GM10248 (cell line): ENCODE data around the gene CARNS1.

Experiments
- CTCF ChIA-PET: fragments of 300-600 bp; sonication (Branson Sonifier 250); formaldehyde crosslinking; extraction: SDS; loops from one replicate; lab custom pipeline; 2021; ENCODE audit warnings: antibody characterized with exemption; lab: Yijun Ruan, JAX
- POLR2A ChIA-PET: fragments of 350-650 bp; sonication (Branson Sonifier 250); formaldehyde crosslinking; extraction: SDS; loops from one replicate; lab custom pipeline; 2020; ENCODE audit warnings: antibody characterized with exemption; lab: Yijun Ruan, JAX
- DNase-seq: peaks from one replicate; pipeline ENCODE4 v3.0.0; 2012; ENCODE audit errors: extremely low spot score
- TF ChIP-seq, protein P1 (sequence below): IDR thresholded peaks from 2 replicates; pipeline ENCODE4 v1.5.1; 2012; ENCODE audit warnings: mild to moderate bottlenecking, low read depth; ENCODE audit errors: extremely low read depth, missing control alignments, control extremely low read depth

The CARNS1 gene

DNA sequence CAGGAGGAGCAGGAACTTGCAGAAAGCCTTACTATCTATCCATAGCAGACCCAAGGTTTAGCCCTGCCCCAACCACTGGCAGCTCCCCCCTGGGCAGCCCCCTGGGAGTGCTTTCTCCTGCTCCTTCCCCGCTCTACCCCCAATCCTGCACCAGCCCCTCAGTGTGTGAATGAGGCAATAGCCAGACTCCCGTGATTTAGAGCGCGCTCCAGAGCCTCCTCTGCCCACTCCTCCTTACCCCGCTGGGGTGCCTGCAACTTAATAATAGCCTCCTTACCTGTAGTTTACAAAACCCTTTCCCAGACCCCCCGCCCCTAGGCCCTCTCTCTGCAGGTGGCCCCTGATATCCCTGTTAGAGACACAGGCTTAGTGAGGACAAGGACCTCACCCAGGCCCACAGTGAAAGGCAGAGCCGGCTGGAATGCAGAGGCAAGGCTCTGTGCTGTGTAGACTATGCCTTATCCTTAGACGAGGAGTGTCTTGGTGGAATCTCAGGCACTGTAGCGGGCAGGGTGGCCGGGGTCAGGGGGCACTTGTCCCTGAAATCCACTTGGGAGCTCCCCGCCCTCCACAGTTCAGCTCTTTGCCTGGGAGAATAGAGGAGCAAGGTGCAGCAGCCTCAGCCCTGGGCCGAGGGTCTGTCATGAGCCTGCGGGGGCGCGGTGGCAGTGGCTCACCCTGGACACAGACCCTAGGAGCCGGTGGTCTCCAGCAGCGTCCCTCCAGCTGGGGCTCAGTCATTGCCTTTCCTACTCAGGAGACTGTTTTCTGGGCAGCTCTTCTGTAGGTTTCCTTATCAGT lies 4.3 kb upstream of the CARNS1 start:
- TF ChIP-seq, protein P1, sequence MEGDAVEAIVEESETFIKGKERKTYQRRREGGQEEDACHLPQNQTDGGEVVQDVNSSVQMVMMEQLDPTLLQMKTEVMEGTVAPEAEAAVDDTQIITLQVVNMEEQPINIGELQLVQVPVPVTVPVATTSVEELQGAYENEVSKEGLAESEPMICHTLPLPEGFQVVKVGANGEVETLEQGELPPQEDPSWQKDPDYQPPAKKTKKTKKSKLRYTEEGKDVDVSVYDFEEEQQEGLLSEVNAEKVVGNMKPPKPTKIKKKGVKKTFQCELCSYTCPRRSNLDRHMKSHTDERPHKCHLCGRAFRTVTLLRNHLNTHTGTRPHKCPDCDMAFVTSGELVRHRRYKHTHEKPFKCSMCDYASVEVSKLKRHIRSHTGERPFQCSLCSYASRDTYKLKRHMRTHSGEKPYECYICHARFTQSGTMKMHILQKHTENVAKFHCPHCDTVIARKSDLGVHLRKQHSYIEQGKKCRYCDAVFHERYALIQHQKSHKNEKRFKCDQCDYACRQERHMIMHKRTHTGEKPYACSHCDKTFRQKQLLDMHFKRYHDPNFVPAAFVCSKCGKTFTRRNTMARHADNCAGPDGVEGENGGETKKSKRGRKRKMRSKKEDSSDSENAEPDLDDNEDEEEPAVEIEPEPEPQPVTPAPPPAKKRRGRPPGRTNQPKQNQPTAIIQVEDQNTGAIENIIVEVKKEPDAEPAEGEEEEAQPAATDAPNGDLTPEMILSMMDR: no peak
- CTCF ChIA-PET: interaction anchor here (1.0 to 1.5 kb wide), 3 partner anchors 9 to 28 kb away, joined by 3 to 8 read pairs (median 4); partner anchors contain the start of gene PPP1CA

DNA sequence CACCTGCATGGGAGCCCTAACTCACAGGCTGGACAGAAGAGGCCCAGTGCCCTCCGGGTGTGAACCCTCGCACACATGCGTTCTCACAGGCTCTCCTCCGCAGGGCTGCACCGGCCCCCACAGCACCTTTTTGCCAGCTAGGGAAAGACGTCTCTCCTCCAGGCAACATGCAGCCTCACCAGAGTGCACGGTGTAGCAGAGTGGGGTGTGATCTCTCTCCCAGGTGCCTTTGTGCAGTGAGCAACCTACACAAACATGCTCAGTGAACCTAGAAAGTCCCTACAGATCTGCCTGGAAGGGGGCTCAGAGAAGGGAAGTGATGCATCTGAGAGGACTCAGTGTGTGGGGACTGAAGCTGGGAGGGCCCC lies 3.7 kb upstream of the CARNS1 start:
- CTCF ChIA-PET: interaction anchor here (0.9 to 3.6 kb wide), 6 partner anchors 8 to 94 kb away, joined by 3 to 33 read pairs (median 4); partner anchors contain the start of genes PITPNM1, PPP1CA and TBC1D10C

More for the DNA sequence above, 4.3 kb upstream of the CARNS1 start:
- no peak for DNase-seq
- POLR2A ChIA-PET: no interaction called here

DNA sequence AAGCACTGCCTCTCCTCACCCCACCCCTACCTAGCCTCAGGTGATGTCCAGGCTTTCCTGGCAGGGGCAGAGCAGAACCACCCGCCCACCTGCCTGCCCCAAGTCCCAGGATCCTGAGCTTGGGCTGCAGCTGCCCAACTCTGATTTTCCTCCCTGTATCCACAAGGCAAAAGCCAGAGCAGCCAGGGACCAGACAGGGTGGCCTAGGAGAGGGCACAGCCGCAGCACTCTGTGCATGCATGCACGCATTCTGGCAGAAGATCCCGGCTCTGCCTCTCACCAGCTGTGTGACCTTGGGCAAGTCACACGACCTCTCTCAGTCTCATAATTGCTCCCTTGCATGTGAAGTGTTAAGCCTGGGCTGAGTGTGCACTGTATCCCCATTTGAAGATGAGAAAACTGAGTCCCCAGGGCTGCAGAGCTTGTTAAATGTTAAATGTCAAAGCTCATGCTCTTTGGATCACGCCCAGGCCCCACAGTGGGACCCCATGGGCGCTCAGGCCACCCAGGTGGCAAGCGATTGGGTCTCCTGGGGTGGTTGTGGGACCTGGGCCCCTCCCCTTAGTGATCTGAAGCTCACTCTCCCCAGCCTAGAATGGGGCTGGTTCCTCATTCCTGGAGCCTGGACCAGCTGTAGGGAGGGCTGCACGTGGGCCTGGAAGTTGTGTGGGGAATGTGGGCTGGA lies 2.8 kb upstream of the CARNS1 start:
- TF ChIP-seq, protein P1: no peak
- POLR2A ChIA-PET: no interaction called here
- no peak for DNase-seq
- CTCF ChIA-PET: interaction anchor here (0.9 to 3.6 kb wide), 4 partner anchors 10 to 93 kb away, joined by 3 to 33 read pairs (median 3); partner anchors contain the start of genes PITPNM1, PPP1CA and TBC1D10C

More for the DNA sequence above, 3.7 kb upstream of the CARNS1 start:
- TF ChIP-seq, protein P1: no peak
- no peak for DNase-seq
- POLR2A ChIA-PET: no interaction called here

DNA sequence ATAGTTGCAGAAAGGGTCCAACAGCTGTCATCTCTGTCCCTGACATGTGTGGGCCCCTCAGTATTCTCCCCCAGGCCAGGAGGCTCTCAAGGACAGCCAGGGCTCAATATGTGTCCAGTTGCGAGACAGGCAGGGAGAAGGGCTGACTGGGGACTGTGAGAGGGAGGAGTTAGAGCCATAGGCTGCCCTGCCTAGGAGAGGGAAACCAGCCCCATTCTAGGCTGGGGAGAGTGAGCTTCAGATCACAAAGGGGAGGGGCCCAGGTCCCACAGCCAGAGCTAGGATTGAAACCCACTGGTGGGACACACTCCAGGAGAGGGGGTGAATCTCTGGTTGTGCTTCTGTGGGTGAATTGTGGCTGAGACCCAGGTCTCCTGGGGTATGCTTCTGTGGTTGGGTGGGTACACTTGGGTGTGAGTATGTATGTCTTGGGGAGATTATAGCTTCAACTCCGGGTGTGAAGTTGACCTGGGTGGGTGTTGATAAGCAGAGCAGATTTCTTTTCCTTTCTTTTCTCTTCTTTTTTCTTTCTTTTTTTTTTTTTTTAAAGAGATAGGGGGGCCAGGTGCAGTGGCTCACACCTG lies 2.1 kb upstream of the CARNS1 start:
- POLR2A ChIA-PET: interaction anchor here (1.3 kb wide), 1 partner anchor 9 kb away, joined by 3 read pairs; the partner anchor contains the start of gene TBC1D10C
- no peak for DNase-seq
- CTCF ChIA-PET: interaction anchor here (1.0 to 3.6 kb wide), 2 partner anchors 11 to 67 kb away, joined by 3 to 33 read pairs; partner anchors contain the start of genes PPP1CA and TBC1D10C
- TF ChIP-seq, protein P1: no peak

DNA sequence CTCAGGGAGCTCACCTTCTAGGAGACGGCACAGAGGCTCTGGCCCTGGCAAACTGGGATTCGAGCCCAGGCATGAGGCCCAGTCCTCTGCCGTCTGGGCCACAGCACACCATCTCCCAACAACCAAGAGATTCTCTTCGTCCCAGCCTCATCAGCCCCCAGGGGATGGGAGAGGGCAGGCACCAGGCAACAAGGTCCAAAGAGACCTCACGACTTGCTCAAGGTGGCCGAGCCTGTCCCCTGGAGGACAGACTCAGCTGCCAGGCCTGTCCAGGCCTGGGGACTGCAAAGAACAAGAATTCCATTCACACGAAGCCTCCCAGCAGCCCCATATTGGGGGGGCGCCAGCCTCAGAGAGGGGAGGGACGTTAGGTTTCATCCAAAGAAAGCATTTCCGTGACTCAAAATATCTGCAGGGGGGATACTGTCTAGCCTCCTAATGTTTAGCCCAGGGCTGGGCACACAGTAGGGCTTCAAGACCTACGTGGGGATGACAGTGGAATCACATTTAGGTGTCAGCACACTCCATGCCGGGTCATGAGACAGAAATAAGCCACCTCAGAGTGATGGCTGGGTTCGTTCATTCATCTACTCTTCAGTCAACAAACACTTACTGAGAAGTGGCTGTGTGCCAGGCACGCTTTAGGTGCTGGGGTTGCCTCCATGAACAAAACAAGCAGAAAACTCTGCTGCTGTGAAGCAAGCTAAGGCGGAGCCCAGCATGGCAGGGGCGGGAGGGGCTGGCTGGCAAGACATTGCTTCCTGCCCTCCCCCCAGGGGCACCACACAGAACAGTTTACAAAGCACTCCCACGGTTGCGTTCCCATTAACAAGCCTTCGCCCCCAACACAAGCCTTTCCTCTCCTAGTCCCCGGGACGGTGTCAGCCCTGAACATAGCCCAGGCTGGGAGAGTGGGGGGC lies 1.2 kb downstream of the CARNS1 start:
- no peak for DNase-seq
- POLR2A ChIA-PET: interaction anchor here (0.5 to 1.1 kb wide), 2 partner anchors 15 to 49 kb away, joined by 3 read pairs; partner anchors contain the start of gene PPP1CA
- TF ChIP-seq, protein P1: no peak
- CTCF ChIA-PET: interaction anchor here (1.2 to 5.7 kb wide), 2 partner anchors 10 to 14 kb away, joined by 3 to 50 read pairs; partner anchors contain the start of genes PPP1CA and TBC1D10C
